Neural progenitor cell (in vitro differentiated cells): ENCODE results near the gene MORN5. TPM values are rescaled to one million over a fixed set of nuclear protein-coding genes. Genes with fewer than 3 reads are reported as not detected.

Experiments used
- DNase-seq: peaks from one replicate; pipeline ENCODE4 v3.0.0-alpha.2; 2016; ENCODE audit warnings: low spot score
- H2AFZ ChIP-seq: fragments of 200-600 bp; sonication (generic); replicated peaks from 2 replicates; pipeline ENCODE4 v1.6.1; 2016; ENCODE audit warnings: antibody characterized with exemption
- H3F3A ChIP-seq: fragments of 200-600 bp; sonication (generic); 2 replicates; pipeline ENCODE4 v1.6.1; 2016; ENCODE audit warnings: antibody characterized with exemption, low read depth
- H3K27ac ChIP-seq: fragments of 200-600 bp; sonication (generic); 2 replicates; pipeline ENCODE4 v1.5.1; 2016; ENCODE audit warnings: mild to moderate bottlenecking
- H3K27me3 ChIP-seq: fragments of 200-600 bp; sonication (generic); 2 replicates; pipeline ENCODE4 v1.6.1; 2016; ENCODE audit warnings: mild to moderate bottlenecking, moderate library complexity
- H3K36me3 ChIP-seq: fragments of 200-600 bp; sonication (generic); 2 replicates; pipeline ENCODE4 v1.5.1; 2016
- H3K4me1 ChIP-seq: fragments of 200-600 bp; sonication (generic); 2 replicates; pipeline ENCODE4 v1.6.1; 2016; ENCODE audit warnings: mixed run types
- H3K4me2 ChIP-seq: fragments of 200-600 bp; sonication (generic); 2 replicates; pipeline ENCODE4 v1.6.1; 2016
- H3K4me3 ChIP-seq: fragments of 200-600 bp; sonication (generic); 2 replicates; pipeline ENCODE4 v1.5.1; 2016
- H3K79me2 ChIP-seq: fragments of 200-600 bp; sonication (generic); 2 replicates; pipeline ENCODE4 v1.6.1; 2016; ENCODE audit warnings: low read depth
- H3K9ac ChIP-seq: fragments of 200-600 bp; sonication (generic); 2 replicates; pipeline ENCODE4 v1.6.1; 2016
- H3K9me3 ChIP-seq: fragments of 200-600 bp; sonication (generic); 2 replicates; pipeline ENCODE4 v1.5.1; 2016; ENCODE audit warnings: low read depth
- H4K20me1 ChIP-seq: fragments of 200-600 bp; sonication (generic); 2 replicates; pipeline ENCODE4 v1.6.1; 2016; ENCODE audit warnings: low read depth
- H3K27ac Mint-ChIP-seq: 3 replicates; pipeline ENCODE4 v1.8.0; 2021; ENCODE audit warnings: mixed read lengths
- H3K27me3 Mint-ChIP-seq: 2 replicates; pipeline ENCODE4 v1.8.0; 2022; ENCODE audit warnings: low read depth, mild to moderate bottlenecking, inconsistent platforms, moderate library complexity, mixed read lengths; ENCODE audit not compliant: insufficient read depth
- H3K36me3 Mint-ChIP-seq: 3 replicates; pipeline ENCODE4 v1.8.0; 2021; ENCODE audit warnings: mixed read lengths
- H3K4me1 Mint-ChIP-seq: 3 replicates; pipeline ENCODE4 v1.8.0; 2021; ENCODE audit warnings: mixed read lengths
- H3K4me3 Mint-ChIP-seq: 3 replicates; pipeline ENCODE4 v1.8.0; 2021; ENCODE audit warnings: mild to moderate bottlenecking, moderate library complexity, mixed read lengths
- H3K9me3 Mint-ChIP-seq: 3 replicates; pipeline ENCODE4 v1.8.0; 2020; ENCODE audit warnings: mixed read lengths
- EZH2 ChIP-seq: fragments of 200-600 bp; sonication (generic); IDR thresholded peaks from 2 replicates; pipeline ENCODE4 v1.6.1; 2017; ENCODE audit warnings: antibody characterized with exemption, mild to moderate bottlenecking, moderate library complexity
- EZH2phosphoT487 ChIP-seq: fragments of 200-600 bp; sonication (generic); IDR thresholded peaks from 2 replicates; pipeline ENCODE4 v1.6.1; 2017; ENCODE audit warnings: antibody characterized with exemption
- total RNA-seq: library from RNA; depleted of rRNA; stranded (reverse); fragments of >200 nt; gene quantifications from 2 replicates; pipeline ENCODE4 v1.2.3, GENCODE V29; 2015; ENCODE audit warnings: low replicate concordance
- TF ChIP-seq, protein P1 (sequence below): fragments of 200-600 bp; sonication (generic); IDR thresholded peaks from 2 replicates; pipeline ENCODE4 v1.5.1; 2017; ENCODE audit warnings: antibody characterized with exemption, mild to moderate bottlenecking

MORN5 gene
- total RNA-seq, 1 donor from 2014 or later: 3.7 TPM

DNA sequence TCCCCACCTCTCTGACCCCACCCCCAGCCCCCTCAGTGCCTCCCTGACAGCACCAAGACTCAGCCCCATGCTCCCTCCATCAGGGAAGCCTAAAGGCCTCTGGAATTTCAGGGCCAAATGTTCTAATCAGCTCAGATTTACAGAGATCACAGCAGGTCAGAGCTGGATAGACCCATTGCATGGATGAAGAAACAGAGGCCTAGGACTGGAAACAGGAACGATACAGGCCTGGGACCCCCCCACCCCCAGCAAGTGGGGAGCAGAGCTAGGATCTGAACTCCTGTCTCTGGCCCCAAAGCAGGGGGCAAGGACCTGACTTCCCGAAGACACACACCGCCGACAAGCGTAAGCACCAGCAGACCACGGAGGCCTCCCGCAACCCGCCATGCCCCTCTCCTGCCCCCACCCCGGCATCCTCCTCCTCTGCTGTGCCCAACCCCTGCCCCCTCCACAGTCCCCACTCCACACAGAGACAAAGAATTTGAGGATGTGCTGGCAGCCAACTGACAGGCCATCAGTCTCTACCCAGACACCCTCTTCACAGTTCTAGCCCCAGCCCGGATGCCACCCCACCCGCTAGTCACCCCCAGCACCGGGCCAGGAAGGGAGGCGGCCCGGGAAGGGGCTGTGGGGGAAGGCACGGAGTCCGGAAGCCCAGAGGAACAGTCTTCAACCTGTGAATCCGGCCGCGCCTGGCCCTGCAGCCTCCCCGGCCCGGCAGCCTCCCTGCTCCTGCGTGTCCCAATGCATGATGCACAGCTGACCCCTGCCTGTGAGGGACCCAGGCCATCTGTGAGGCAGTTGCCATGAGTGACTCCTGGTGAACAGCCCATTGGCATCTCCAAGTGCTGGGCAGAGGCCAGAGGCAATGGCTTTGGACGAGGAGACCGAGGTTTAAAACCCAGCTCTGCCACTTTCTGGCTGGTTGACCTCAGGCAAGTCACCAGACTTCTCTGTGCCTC, 31.4 kb upstream of the MORN5 start:
- Histone ChIP-seq H3K36me3 (no peaks in the 10 kb centered on the region), H3K27ac (no peak overlapping the region), H3K9me3 (no peaks in the 10 kb centered on the region), H4K20me1 (peaks cover 23% of the 10 kb centered on the region), H3K79me2 (no peaks in the 10 kb centered on the region), H3K4me2 (no peak overlapping the region), H3K27me3 (peaks cover 98% of the 10 kb centered on the region), H3K4me1 (peaks cover 19% of the 10 kb centered on the region), H3K4me3 (no peak overlapping the region), H3K9ac (no peak overlapping the region), H3F3A (no peaks in the 10 kb centered on the region), H2AFZ (no peak overlapping the region)
- TF ChIP-seq, protein P1, sequence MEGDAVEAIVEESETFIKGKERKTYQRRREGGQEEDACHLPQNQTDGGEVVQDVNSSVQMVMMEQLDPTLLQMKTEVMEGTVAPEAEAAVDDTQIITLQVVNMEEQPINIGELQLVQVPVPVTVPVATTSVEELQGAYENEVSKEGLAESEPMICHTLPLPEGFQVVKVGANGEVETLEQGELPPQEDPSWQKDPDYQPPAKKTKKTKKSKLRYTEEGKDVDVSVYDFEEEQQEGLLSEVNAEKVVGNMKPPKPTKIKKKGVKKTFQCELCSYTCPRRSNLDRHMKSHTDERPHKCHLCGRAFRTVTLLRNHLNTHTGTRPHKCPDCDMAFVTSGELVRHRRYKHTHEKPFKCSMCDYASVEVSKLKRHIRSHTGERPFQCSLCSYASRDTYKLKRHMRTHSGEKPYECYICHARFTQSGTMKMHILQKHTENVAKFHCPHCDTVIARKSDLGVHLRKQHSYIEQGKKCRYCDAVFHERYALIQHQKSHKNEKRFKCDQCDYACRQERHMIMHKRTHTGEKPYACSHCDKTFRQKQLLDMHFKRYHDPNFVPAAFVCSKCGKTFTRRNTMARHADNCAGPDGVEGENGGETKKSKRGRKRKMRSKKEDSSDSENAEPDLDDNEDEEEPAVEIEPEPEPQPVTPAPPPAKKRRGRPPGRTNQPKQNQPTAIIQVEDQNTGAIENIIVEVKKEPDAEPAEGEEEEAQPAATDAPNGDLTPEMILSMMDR: no peak
- no peak for TF ChIP-seq EZH2phosphoT487
- TF ChIP-seq EZH2: no peak
- DNase-seq: no peak
- Mint-ChIP-seq H3K27ac (no peak overlapping the region), H3K9me3 (no peaks in the 10 kb centered on the region), H3K27me3 (peaks cover 51% of the 10 kb centered on the region), H3K4me1 (peaks cover 29% of the 10 kb centered on the region), H3K36me3 (no peaks in the 10 kb centered on the region), H3K4me3 (no peak overlapping the region)

DNA sequence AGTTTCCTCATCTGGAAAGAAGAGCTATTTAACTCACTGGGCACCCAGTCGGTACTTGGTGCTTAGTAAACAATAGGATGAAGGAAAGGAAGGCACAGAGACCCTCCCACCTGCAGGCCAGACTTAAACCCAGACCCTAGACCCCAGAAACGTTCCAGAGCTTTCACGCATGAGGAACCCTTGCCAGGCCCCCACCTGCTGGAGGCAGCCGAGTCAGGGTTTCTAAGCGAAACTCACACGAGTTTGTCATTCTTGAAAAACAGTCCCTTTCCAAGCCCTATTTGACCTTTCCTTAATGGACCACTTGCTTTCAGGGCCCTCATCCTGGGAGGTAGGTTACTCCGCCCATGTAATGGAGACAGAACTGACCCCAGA, 30.8 kb upstream of the MORN5 start:
- no peak overlapping the region for H3K4me3 ChIP-seq
- peaks cover 29% of the 10 kb centered on the region for H3K4me1 Mint-ChIP-seq
- H3K79me2 ChIP-seq: no peaks in the 10 kb centered on the region
- H3F3A ChIP-seq: no peaks in the 10 kb centered on the region
- H3K27me3 Mint-ChIP-seq: peaks cover 52% of the 10 kb centered on the region
- H3K27me3 ChIP-seq: peaks cover 100% of the 10 kb centered on the region
- H3K27ac ChIP-seq: no peak overlapping the region
- no peak for TF ChIP-seq EZH2phosphoT487
- TF ChIP-seq EZH2: no peak
- TF ChIP-seq, protein P1: no peak
- peaks cover 28% of the 10 kb centered on the region for H4K20me1 ChIP-seq
- H3K36me3 ChIP-seq: no peaks in the 10 kb centered on the region
- no peak overlapping the region for H3K4me2 ChIP-seq
- H3K36me3 Mint-ChIP-seq: no peaks in the 10 kb centered on the region
- no peak overlapping the region for H3K9ac ChIP-seq
- no peaks in the 10 kb centered on the region for H3K9me3 ChIP-seq
- H3K4me3 Mint-ChIP-seq: no peak overlapping the region
- DNase-seq: no peak
- H3K4me1 ChIP-seq: peaks cover 19% of the 10 kb centered on the region
- H3K27ac Mint-ChIP-seq: no peak overlapping the region
- H3K9me3 Mint-ChIP-seq: no peaks in the 10 kb centered on the region
- no peak overlapping the region for H2AFZ ChIP-seq

DNA sequence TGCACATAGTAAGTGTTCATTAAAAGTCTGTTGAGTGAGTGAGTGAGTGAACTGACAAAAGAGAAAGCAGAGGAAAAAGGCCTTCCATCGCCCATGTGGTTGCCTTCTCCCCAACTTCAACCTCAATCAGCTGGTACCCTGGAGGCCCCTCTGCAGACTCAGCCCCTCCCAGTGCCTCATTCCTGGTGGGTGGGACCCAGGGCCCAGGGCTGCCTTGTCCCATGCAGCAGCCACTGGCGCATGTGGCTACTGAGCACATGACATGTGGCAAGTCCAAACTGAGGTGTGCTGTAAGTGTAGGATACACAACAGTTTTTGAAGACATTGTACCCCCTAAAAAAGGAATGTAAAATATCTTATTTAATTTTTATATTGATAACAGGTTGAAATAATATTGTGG, 29.7 kb upstream of the MORN5 start:
- no peaks in the 10 kb centered on the region for H3K36me3 Mint-ChIP-seq
- H3K27ac Mint-ChIP-seq: no peak overlapping the region
- no peaks in the 10 kb centered on the region for H3K79me2 ChIP-seq

More for the DNA sequence above, 29.7 kb upstream of the MORN5 start:
- Histone ChIP-seq H3K4me1 (peaks cover 27% of the 10 kb centered on the region), H4K20me1 (peaks cover 36% of the 10 kb centered on the region), H2AFZ (no peak overlapping the region), H3K4me2 (no peak overlapping the region), H3K36me3 (no peaks in the 10 kb centered on the region), H3K9me3 (no peaks in the 10 kb centered on the region), H3K4me3 (no peak overlapping the region), H3F3A (peaks cover under 1% of the 10 kb centered on the region), H3K9ac (no peak overlapping the region), H3K27ac (no peak overlapping the region), H3K27me3 (peaks cover 100% of the 10 kb centered on the region)
- TF ChIP-seq EZH2phosphoT487 (no peak), EZH2 (no peak)
- TF ChIP-seq, protein P1: no peak
- Mint-ChIP-seq H3K4me1 (peaks cover 37% of the 10 kb centered on the region), H3K9me3 (no peaks in the 10 kb centered on the region), H3K4me3 (peak overlapping the region; percentile 3), H3K27me3 (peaks cover 47% of the 10 kb centered on the region)
- DNase-seq: no peak
